Measurements from ENCODE around the gene MAS1.

DNA sequence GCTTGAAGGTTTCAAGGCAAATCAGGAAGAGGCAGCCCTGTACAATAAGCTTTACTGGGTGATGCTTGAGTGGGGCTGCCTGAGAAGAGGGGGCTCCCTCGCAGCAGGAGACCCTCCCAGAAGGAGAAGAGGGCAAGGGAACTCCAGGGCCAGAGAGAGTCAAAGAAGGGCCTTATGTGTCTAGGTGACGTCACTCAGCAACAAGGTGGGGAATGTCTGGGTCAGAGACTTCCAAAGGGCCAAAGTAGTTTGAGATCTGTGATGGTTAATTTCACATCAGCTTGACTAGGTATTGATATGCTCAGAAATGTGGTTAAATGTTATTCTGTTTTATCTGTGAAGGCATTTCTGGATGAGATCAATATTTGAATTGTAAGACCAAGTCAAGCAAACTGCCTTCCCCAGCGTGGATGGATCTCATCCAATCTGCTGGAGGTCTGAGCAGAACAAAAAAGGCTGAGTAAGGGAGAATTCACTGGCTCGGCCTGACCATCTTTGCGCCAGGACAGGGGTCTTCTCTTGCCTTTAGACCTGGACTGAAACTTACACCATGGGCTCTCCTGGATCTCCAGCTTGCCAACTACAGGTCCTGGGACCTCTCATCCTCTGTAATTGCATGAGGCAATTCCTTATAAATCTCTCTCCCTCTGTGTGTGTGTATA lies 35.9 kb downstream of the MAS1 start:
- TF ChIP-seq, protein P1, sequence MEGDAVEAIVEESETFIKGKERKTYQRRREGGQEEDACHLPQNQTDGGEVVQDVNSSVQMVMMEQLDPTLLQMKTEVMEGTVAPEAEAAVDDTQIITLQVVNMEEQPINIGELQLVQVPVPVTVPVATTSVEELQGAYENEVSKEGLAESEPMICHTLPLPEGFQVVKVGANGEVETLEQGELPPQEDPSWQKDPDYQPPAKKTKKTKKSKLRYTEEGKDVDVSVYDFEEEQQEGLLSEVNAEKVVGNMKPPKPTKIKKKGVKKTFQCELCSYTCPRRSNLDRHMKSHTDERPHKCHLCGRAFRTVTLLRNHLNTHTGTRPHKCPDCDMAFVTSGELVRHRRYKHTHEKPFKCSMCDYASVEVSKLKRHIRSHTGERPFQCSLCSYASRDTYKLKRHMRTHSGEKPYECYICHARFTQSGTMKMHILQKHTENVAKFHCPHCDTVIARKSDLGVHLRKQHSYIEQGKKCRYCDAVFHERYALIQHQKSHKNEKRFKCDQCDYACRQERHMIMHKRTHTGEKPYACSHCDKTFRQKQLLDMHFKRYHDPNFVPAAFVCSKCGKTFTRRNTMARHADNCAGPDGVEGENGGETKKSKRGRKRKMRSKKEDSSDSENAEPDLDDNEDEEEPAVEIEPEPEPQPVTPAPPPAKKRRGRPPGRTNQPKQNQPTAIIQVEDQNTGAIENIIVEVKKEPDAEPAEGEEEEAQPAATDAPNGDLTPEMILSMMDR (IDR thresholded peaks at IDR 0.05) = no peak
- TF ChIP-seq EP300 (IDR thresholded peaks at IDR 0.05) = no peak
- no peak for TF ChIP-seq POLR2A (IDR thresholded peaks at IDR 0.05)

All from tibial nerve (tissue), 4 donors.